Measurements from ENCODE around the gene IFITM1. TPM values are rescaled to one million over a fixed set of nuclear protein-coding genes. Genes with fewer than 3 reads are reported as not detected.

The IFITM1 gene
- total and polyA plus RNA-seq, 2 of the 8 experiments (the other 6 are each of a cell fraction or from before 2014, with no cell fraction given): 394 to 1,464 TPM

GRCh38 chr11:285021-285893 lies 28.6 kb upstream of the IFITM1 start (continued):
- TF ChIP-seq POLR2AphosphoS5 (IDR thresholded peaks at IDR 0.05; ENCODE audit: low read depth, low read length) (no peak), SAP30 (IDR thresholded peaks at IDR 0.05; ENCODE audit: insufficient read depth, insufficient replicate concordance, low read length) (no peak), TCF12 (IDR thresholded peaks at IDR 0.05; ENCODE audit: low read depth, low read length) (no peak), SP2 (IDR thresholded peaks at IDR 0.05; ENCODE audit: low read length) (no peak), TEAD4 (IDR thresholded peaks at IDR 0.05; ENCODE audit: low read depth, low read length) (no peak)
